Stromal cell of bone marrow (primary cell): Measurements from ENCODE around the gene FBXO34.
A peak's percentile ranks its signal among the peaks of the same experiment; 100 is the strongest.
"Not testable (repeated sequence)": the region's sequence is repeated elsewhere in the genome, so short reads cannot be mapped to it uniquely, and the experiment has no call there.

ENCODE experiments used
- DNase-seq: peaks from one replicate; pipeline ENCODE4 v3.0.0-alpha.2; 2012; ENCODE audit warnings: low read depth

FBXO34 gene

GRCh38 chr14:55348766-55349453 is 77.7 kb downstream of the FBXO34 start:
- no peak for DNase-seq

- no peak for DNase-seq
Observed at GRCh38 chr14:55349565-55349964, 78.3 kb downstream of the FBXO34 start.

DNA sequence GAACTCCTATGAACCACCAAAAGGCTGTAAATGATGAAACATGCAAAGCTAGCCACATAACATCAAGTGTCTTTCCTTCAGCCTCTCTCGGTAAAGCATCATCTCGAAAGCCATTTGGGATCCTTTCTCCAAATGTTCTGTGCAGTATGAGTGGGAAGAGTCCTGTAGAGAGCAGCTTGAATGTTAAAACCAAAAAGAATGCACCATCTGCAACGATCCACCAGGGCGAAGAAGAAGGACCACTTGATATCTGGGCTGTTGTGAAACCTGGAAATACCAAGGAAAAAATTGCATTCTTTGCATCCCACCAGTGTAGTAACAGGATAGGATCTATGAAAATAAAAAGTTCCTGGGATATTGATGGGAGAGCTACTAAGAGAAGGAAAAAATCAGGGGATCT is 79.2 kb downstream of the FBXO34 start:
- DNase-seq: no peak

GRCh38 chr14:55351111-55351510 is 79.9 kb downstream of the FBXO34 start:
- DNase-seq: no peak

DNA sequence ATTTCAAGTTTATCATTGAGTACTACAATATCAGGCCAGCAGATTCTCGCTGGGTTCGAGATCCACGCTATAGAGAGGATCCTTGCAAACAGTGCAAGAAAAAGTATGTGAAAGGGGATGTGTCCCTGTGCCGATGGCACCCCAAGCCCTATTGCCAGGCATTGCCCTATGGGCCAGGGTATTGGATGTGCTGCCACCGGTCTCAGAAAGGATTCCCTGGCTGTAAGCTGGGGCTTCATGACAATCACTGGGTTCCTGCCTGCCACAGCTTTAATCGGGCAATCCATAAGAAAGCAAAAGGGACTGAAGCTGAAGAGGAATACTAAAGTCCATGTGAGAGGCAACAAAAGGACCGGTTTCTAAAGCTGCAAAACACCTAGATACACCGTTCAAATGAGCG is 81.0 kb downstream of the FBXO34 start:
- DNase-seq: no peak

GRCh38 chr14:55353686-55354467 is 82.7 kb downstream of the FBXO34 start:
- no peak for DNase-seq

DNA sequence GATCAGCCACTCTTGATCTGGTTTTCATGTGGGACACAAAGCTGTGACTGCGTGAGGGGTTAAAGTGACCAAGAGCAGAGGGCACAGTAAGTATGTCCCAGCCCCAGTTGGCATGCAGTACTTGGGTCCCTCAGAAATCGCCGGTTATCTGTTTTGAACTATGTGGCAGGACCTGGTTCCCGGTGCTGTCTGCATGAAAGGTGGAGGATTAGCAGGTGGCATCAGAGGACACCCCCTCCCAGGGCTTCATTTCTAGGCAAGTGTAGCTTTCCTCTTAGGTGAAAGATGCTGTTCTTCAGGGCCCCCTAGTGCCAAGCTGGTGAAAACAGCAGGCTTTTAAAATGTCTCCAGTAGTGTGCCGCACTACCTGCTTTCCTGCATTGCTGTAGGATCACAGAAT is 83.3 kb downstream of the FBXO34 start:
- DNase-seq: no peak

GRCh38 chr14:55355922-55356321 is 84.7 kb downstream of the FBXO34 start:
- no peak for DNase-seq

DNA sequence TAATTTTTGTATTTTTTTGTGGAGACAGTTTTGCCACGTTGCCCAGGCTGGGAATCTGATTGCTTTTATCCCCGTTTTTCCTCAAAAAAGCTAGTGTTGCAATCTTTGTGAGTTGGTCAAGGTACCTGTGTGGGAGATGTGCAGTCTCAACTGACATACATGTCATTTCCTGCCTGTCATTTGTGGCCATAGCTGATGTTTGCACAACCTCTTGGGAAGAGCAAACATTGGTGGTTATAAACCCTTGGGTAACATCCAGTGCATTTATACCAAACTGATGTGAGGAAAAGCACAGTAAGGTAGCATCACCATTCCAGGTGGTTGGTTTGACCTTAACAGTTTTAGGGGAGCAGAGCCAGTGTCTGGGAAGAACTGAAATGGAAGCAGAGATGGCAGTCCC is 85.7 kb downstream of the FBXO34 start:
- DNase-seq: no peak

DNA sequence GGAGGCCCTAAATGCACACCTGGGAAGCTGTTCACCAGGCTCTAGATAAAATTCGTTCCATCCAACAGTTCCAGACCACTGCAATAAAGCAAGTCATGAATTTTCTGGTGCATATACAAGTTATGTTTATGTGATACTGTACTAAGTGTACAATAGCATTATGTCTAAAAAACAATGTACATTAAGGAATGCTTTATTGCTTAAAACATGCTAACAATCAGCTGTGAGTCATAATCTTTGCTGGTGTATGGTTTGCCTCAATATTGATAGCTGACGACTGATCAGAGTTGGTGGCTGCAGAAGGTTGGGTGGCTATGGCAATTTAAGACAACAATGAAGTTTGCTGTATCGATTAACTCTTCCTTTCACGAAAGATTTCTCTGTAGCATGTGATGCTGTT is 88.1 kb downstream of the FBXO34 start:
- no peak for DNase-seq

- no peak for DNase-seq
Observed at GRCh38 chr14:55361190-55361589, 90.0 kb downstream of the FBXO34 start.

- DNase-seq: peak; percentile 44
Observed at GRCh38 chr14:55366271-55366670, 95.0 kb downstream of the FBXO34 start.

DNA sequence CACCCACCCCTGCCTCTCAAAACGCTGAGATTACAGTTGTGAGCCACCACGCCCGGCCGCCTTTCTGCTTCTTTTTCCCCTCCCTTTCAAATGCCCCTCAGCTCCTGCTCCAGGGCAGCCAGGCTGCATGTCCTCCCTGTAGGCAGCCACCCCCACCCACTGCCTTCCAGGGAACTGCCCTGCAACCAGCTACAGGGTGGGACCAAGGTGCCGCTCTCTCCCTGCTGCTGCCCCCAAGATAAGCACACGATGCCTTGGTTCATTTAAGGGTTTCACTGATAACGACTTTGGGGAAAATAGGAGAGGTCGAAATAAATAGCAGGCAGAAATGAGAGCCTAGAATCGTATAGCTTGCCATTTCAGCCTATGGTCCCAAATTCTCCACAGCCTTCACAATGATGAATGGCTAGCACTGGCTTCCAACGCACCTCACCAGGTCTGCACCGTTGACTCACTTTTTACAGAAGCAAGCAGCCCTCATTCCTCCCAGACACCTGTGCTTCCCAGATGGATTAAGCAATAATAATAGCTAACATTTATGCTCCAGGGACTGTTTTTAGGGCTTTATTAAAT is 99.7 kb downstream of the FBXO34 start:
- no peak for DNase-seq

- no peak for DNase-seq
Observed at GRCh38 chr14:55372423-55372822, 101.2 kb downstream of the FBXO34 start.

DNA sequence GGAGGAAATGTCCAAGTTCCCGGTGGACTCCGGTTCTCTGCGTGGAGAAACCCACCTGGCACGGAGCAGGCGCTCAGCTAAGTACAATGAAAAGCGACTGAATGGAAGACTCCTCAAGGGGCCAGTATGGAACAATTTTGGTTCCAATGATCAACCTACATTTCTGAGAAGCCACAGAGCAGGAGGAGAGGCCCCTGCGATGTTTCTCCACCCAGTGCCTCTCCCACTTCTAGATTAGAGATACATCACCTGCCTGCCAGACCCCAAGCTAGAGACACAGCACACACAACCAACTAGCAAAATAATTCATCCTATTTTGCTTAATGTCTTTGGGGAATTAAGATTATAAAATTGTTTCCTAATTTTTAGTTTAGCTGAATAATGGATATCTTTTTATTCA is 101.6 kb downstream of the FBXO34 start:
- no peak for DNase-seq

DNA sequence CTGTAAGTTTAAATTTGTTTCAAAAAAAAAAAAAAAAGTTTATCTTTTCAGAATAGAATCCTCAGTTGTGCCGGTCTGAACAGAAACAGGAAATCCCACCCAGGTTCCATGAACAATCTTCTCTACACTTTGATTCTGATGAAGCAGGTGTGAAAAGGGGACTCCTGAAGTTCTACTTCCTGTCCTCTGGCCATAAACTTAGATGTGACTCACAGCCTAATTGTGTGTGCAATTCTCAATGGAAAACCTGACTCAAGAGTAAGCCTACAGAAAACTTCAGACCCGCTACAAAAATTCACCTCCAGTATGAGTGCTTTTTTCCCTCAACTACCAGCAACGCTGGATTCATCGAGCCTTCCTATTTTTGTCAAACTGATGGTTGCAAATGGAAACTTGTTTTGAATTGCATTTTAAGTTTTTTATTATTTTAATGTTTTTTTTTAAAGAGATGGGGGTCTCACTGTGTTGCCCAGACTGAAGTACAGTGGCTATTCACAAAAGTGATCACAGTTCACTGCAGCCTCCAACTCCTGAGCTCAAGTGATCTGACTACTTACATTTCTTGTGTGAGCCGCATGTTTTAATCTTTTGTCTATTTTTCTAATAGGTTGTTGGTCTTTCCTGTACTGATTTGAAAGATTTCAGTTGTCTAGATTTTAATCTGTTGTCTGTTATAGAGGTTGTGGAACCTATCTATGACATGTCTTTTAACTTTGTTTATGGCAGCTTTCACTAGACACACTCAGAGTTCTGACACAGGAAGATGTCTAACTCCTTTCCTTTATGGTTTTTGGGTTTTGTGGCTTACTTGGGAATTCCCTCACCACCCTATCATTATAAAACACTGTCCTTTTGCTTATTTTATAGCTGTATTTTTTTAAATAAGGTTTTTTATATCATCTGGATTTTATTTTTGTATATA is 102.8 kb downstream of the FBXO34 start:
- peak; percentile 21 for DNase-seq

GRCh38 chr14:55374771-55375170 is 103.5 kb downstream of the FBXO34 start:
- no peak for DNase-seq

DNA sequence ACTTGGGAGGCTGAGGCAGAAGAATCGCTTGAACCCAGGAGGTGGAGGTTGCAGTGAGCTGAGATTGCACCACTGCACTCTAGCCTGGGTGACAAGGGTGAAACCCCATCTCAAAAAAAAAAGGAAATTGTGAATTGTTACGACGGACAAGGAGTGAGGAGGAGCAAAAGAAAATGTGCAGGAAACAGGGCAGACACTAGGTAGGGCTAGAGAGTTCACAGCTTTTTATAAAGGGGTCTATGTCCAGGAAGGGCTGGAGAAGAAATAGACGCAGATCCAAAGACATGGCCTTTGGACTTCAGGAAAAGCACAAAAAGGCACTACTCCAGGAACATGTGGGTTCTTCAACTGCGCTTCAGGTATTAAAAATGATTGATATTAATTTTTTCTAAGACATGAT is 106.0 kb downstream of the FBXO34 start:
- DNase-seq: no peak

- no peak for DNase-seq
Observed at GRCh38 chr14:55381040-55381439, 109.8 kb downstream of the FBXO34 start.

- DNase-seq: no peak
Observed at GRCh38 chr14:55381561-55381960, 110.3 kb downstream of the FBXO34 start.

DNA sequence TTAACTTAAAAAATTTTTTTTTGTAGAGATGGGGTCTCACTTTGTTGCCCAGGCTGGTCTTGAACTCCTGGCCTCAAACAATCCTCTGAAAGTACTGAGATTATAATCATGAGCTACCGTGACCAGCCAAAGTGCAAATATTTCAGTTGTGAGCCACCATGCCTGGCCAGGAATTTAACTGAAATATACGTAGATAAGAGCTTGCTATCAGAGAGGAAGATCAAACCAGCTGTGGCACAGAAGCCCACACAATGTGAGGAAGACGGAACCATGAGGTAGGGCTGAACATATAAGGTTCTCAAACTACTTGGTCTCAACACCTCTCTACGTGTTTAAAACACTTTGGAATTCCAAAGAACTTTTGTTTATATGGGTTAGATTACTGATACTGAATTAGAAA is 111.3 kb downstream of the FBXO34 start:
- DNase-seq: no peak

GRCh38 chr14:55383056-55383466 is 111.8 kb downstream of the FBXO34 start:
- DNase-seq: not testable (repeated sequence)
